ENCODE results near the gene ACYP2. TPM values are rescaled to one million over a fixed set of nuclear protein-coding genes. Genes with fewer than 3 reads are reported as not detected.
A peak's percentile ranks its signal among the peaks of the same experiment; 100 is the strongest.

ACYP2 gene
- total RNA-seq, 4 donors from 2014 or later = 15.4 to 28.7 (median 22.7) TPM

DNA sequence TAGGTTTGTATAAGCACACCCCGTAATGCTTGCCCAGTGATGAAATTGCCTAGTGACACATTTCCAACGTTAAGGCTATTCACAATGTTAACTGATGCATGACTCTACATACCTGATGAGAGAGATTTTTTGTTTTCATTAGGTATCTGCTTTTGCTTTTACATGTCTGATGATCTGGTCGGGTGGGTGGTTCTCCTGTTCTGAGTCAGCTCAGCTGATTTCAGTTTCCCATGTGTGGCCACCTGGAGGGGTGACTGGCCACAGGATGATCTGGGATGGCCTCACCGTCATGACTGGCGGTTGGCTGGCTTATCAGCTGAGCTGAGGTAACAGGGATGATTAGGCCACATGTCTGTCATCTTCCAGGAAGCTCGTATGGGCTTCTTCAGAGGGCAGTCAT lies 33.8 kb upstream of the ACYP2 start:
- TF ChIP-seq POLR2A (IDR thresholded peaks at IDR 0.05; ENCODE audit: low read depth) (no peak), POLR2AphosphoS5 (IDR thresholded peaks at IDR 0.05) (no peak), EP300 (IDR thresholded peaks at IDR 0.05) (no peak)
- no peaks in the 10 kb centered on the region for H3K27me3 ChIP-seq
- H3K4me3 ChIP-seq = no peak overlapping the region
- no peaks in the 10 kb centered on the region for H3K4me1 ChIP-seq
- no peak for DNase-seq (ENCODE audit: extremely low spot score)
- intact Hi-C loops (cut with DNase I) = no loop called here
- peaks cover 0 to 4% (median 0%) of the 10 kb centered on the region in 4 donors for H3K36me3 ChIP-seq
- WGBS = 95% methylated on average over 6 of the region's 6 CpGs
- no peak overlapping the region for H3K27ac ChIP-seq (replicated peaks in 1 of 4)
- H3K9me3 ChIP-seq = no peaks in the 10 kb centered on the region

DNA sequence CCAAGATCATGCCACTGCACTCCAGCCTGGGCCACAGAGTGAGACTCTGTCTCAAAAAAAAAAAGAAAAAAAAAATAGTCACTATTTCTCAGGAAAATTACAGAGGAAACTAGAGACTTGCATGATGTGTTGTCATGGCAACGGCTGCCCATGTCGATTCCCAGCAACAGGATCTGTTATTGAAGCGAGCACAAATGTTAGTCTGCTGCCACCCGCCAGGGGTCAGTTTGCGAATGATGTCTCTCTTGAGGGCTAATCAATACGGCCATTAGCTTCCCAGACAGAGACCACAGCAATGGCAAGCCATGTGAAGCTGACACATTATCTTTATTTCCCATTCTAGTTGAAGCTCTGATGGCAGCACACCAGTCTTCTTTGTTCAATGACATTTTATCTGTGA lies 32.4 kb upstream of the ACYP2 start:
- H3K4me3 ChIP-seq = no peak overlapping the region
- WGBS = 95% methylated on average over 6 of the region's 6 CpGs
- peaks cover 0 to 4% (median 0%) of the 10 kb centered on the region in 4 donors for H3K36me3 ChIP-seq
- H3K9me3 ChIP-seq = no peaks in the 10 kb centered on the region
- no peak overlapping the region for H3K27ac ChIP-seq (replicated peaks in 1 of 4)
- peaks cover 0 to 2% (median under 1%) of the 10 kb centered on the region in 4 donors for H3K4me1 ChIP-seq
- no peaks in the 10 kb centered on the region for H3K27me3 ChIP-seq
- intact Hi-C loops (cut with DNase I) = no loop called here
- DNase-seq (ENCODE audit: extremely low spot score) = no peak
- TF ChIP-seq, protein P1, sequence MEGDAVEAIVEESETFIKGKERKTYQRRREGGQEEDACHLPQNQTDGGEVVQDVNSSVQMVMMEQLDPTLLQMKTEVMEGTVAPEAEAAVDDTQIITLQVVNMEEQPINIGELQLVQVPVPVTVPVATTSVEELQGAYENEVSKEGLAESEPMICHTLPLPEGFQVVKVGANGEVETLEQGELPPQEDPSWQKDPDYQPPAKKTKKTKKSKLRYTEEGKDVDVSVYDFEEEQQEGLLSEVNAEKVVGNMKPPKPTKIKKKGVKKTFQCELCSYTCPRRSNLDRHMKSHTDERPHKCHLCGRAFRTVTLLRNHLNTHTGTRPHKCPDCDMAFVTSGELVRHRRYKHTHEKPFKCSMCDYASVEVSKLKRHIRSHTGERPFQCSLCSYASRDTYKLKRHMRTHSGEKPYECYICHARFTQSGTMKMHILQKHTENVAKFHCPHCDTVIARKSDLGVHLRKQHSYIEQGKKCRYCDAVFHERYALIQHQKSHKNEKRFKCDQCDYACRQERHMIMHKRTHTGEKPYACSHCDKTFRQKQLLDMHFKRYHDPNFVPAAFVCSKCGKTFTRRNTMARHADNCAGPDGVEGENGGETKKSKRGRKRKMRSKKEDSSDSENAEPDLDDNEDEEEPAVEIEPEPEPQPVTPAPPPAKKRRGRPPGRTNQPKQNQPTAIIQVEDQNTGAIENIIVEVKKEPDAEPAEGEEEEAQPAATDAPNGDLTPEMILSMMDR (IDR thresholded peaks at IDR 0.05) = no peak
- TF ChIP-seq POLR2A (IDR thresholded peaks at IDR 0.05; ENCODE audit: low read depth) (no peak), POLR2AphosphoS5 (IDR thresholded peaks at IDR 0.05) (no peak), EP300 (IDR thresholded peaks at IDR 0.05) (no peak)

GRCh38 chr2:54083445-54083844 lies 32.0 kb upstream of the ACYP2 start:
- Histone ChIP-seq H3K4me3 (no peak overlapping the region), H3K36me3 (peaks cover 0 to 4% (median 0%) of the 10 kb centered on the region in 4 donors), H3K27ac (replicated peaks in 1 of 4) (no peak overlapping the region), H3K4me1 (peaks cover 0 to 5% (median 2%) of the 10 kb centered on the region in 4 donors), H3K9me3 (no peaks in the 10 kb centered on the region), H3K27me3 (no peaks in the 10 kb centered on the region)
- intact Hi-C loops (cut with DNase I) = no loop called here
- no peak for TF ChIP-seq POLR2AphosphoS5 (IDR thresholded peaks at IDR 0.05)
- whole genome bisulfite sequencing = 92% methylated on average over 1 of the region's 1 CpG
- DNase-seq (ENCODE audit: extremely low spot score) = no peak

GRCh38 chr2:54084600-54084999 lies 30.8 kb upstream of the ACYP2 start:
- Histone ChIP-seq H3K36me3 (peaks cover 0 to 4% (median 0%) of the 10 kb centered on the region in 4 donors), H3K4me1 (peaks cover 0 to 5% (median 2%) of the 10 kb centered on the region in 4 donors), H3K27ac (replicated peaks in 1 of 4) (no peak overlapping the region), H3K9me3 (no peaks in the 10 kb centered on the region), H3K4me3 (no peak overlapping the region), H3K27me3 (no peaks in the 10 kb centered on the region)
- intact Hi-C loops (cut with DNase I) = no loop called here
- DNase-seq (ENCODE audit: extremely low spot score) = no peak
- WGBS = 59% methylated on average over 3 of the region's 3 CpGs
- TF ChIP-seq, protein P1 (IDR thresholded peaks at IDR 0.05) = peak in 1 of 3 experiments; percentile 20
- no peak for TF ChIP-seq POLR2AphosphoS5 (IDR thresholded peaks at IDR 0.05)

GRCh38 chr2:54085069-54085468 lies 30.3 kb upstream of the ACYP2 start:
- H3K27ac ChIP-seq (replicated peaks in 1 of 4) = no peak overlapping the region
- no peak for TF ChIP-seq EP300 (IDR thresholded peaks at IDR 0.05)
- H3K27me3 ChIP-seq = no peaks in the 10 kb centered on the region
- peaks cover 0 to 4% (median 0%) of the 10 kb centered on the region in 4 donors for H3K36me3 ChIP-seq
- no peaks in the 10 kb centered on the region for H3K9me3 ChIP-seq
- 73% methylated on average over 10 of the region's 10 CpGs for WGBS
- intact Hi-C loops (cut with DNase I) = no loop called here
- H3K4me3 ChIP-seq = no peak overlapping the region
- H3K4me1 ChIP-seq = peaks cover 0 to 5% (median 2%) of the 10 kb centered on the region in 4 donors
- DNase-seq (ENCODE audit: extremely low spot score) = no peak

GRCh38 chr2:54086157-54086556 lies 29.3 kb upstream of the ACYP2 start:
- TF ChIP-seq POLR2A (IDR thresholded peaks at IDR 0.05; ENCODE audit: low read depth) (no peak), POLR2AphosphoS5 (IDR thresholded peaks at IDR 0.05) (no peak), EP300 (IDR thresholded peaks at IDR 0.05) (no peak)
- TF ChIP-seq, protein P1 (IDR thresholded peaks at IDR 0.05) = no peak
- H3K36me3 ChIP-seq = no peaks in the 10 kb centered on the region
- intact Hi-C loops (cut with DNase I) = no loop called here
- H3K27me3 ChIP-seq = no peaks in the 10 kb centered on the region
- H3K4me3 ChIP-seq = no peak overlapping the region
- DNase-seq (ENCODE audit: extremely low spot score) = no peak
- WGBS = 100% methylated on average over 2 of the region's 2 CpGs
- H3K9me3 ChIP-seq = no peaks in the 10 kb centered on the region
- H3K4me1 ChIP-seq = peaks cover 0 to 16% (median 7%) of the 10 kb centered on the region in 4 donors
- no peak overlapping the region for H3K27ac ChIP-seq (replicated peaks in 1 of 4)
